BJ (cell line): Measurements from ENCODE around the gene TSC22D1. TPM values are rescaled to one million over a fixed set of nuclear protein-coding genes. Genes with fewer than 3 reads are reported as not detected.

Source experiments
- CTCF ChIA-PET: fragments of 350-600 bp; formaldehyde crosslinking; extraction: SDS; loops from one replicate; lab custom pipeline; 2021; ENCODE audit warnings: antibody characterized with exemption, inconsistent platforms; lab: Yijun Ruan, JAX
- POLR2A ChIA-PET: fragments of 300-600 bp; sonication (Branson Sonifier 250); formaldehyde crosslinking; extraction: SDS; loops from one replicate; lab custom pipeline; 2021; ENCODE audit warnings: antibody characterized with exemption; lab: Charles Lee
- DNase-seq: peaks from one replicate; pipeline ENCODE4 v3.0.0-alpha.2; 2011; ENCODE audit warnings: low read depth
- H3K27me3 ChIP-seq: 2 replicates; pipeline ENCODE4 v1.6.0; 2011; ENCODE audit warnings: low read length; ENCODE audit not compliant: control insufficient read depth, insufficient read depth
- H3K36me3 ChIP-seq: 2 replicates; pipeline ENCODE4 v1.5.1; 2011; ENCODE audit warnings: low read length; ENCODE audit not compliant: control insufficient read depth, insufficient read depth
- H3K4me3 ChIP-seq: 2 replicates; pipeline ENCODE4 v1.5.1; 2011; ENCODE audit warnings: low read depth, mild to moderate bottlenecking, control low read depth, low read length
- CTCF ChIP-seq: IDR thresholded peaks from 2 replicates; pipeline ENCODE4 v1.5.1; 2011; ENCODE audit warnings: low read depth, mild to moderate bottlenecking, control low read depth, inconsistent platforms, low read length, moderate library complexity; ENCODE audit not compliant: insufficient read depth
- polyA plus RNA-seq: library from polyadenylated mRNA; depleted of rRNA; stranded (reverse); fragments of >200 nt; gene quantifications from 2 replicates; pipeline ENCODE4 v1.2.3, GENCODE V29; 2011

TSC22D1 gene
- polyA plus RNA-seq, 1 experiment: 33.5 TPM

- TF ChIP-seq CTCF: no peak
- Histone ChIP-seq H3K27me3 (no peaks in the 10 kb centered on the region), H3K36me3 (no peaks in the 10 kb centered on the region), H3K4me3 (no peak overlapping the region)
- ChIA-PET CTCF (interaction anchor here (0.9 to 1.8 kb wide), 2 partner anchors 9 to 66 kb away, joined by 3 to 6 read pairs; no protein-coding TSS in a partner anchor), POLR2A (no interaction called here)
- DNase-seq: no peak
These were observed 67.5 kb downstream of the TSC22D1 start for GRCh38 chr13:44508562-44509077.

- TF ChIP-seq CTCF: no peak
- no peak for DNase-seq
- ChIA-PET CTCF (interaction anchor here (0.6 to 1.8 kb wide), 5 partner anchors 10 to 463 kb away, joined by 3 to 6 read pairs (median 3); no protein-coding TSS in a partner anchor), POLR2A (no interaction called here)
- Histone ChIP-seq H3K27me3 (no peaks in the 10 kb centered on the region), H3K4me3 (no peak overlapping the region), H3K36me3 (no peaks in the 10 kb centered on the region)
These were observed 68.5 kb downstream of the TSC22D1 start for GRCh38 chr13:44507639-44508038.

GRCh38 chr13:44506719-44507118 lies 69.4 kb downstream of the TSC22D1 start:
- ChIA-PET POLR2A (interaction anchor here (0.6 kb wide), 1 partner anchor 26 kb away, joined by 4 read pairs; no protein-coding TSS in a partner anchor), CTCF (interaction anchor here (1.2 to 1.3 kb wide), 3 partner anchors 15 to 311 kb away, joined by 3 read pairs; no protein-coding TSS in a partner anchor)
- no peaks in the 10 kb centered on the region for H3K36me3 ChIP-seq
- H3K4me3 ChIP-seq: no peak overlapping the region
- TF ChIP-seq CTCF: no peak
- no peak for DNase-seq
- H3K27me3 ChIP-seq: no peaks in the 10 kb centered on the region

- H3K27me3 ChIP-seq: no peaks in the 10 kb centered on the region
- ChIA-PET POLR2A (interaction anchor here (0.6 kb wide), 1 partner anchor 26 kb away, joined by 4 read pairs; no protein-coding TSS in a partner anchor), CTCF (interaction anchor here (1.2 to 1.3 kb wide), 2 partner anchors 22 to 311 kb away, joined by 3 read pairs; no protein-coding TSS in a partner anchor)
- DNase-seq: no peak
- TF ChIP-seq CTCF: no peak
- no peak overlapping the region for H3K4me3 ChIP-seq
- H3K36me3 ChIP-seq: no peaks in the 10 kb centered on the region
These were observed 69.9 kb downstream of the TSC22D1 start for GRCh38 chr13:44506251-44506650.

- CTCF ChIA-PET: interaction anchor here (1.0 kb wide), 1 partner anchor 136 kb away, joined by 3 read pairs; no protein-coding TSS in a partner anchor
- no peak for TF ChIP-seq CTCF
These were observed 72.0 kb downstream of the TSC22D1 start for GRCh38 chr13:44504116-44504515.

More at GRCh38 chr13:44504116-44504515, 72.0 kb downstream of the TSC22D1 start:
- Histone ChIP-seq H3K4me3 (no peak overlapping the region), H3K36me3 (no peaks in the 10 kb centered on the region), H3K27me3 (no peaks in the 10 kb centered on the region)
- POLR2A ChIA-PET: no interaction called here
- no peak for DNase-seq
